Measurements from ENCODE around the gene DMRTB1.

DMRTB1 gene

GRCh38 chr1:53511933-53512806 lies 53.0 kb downstream of the DMRTB1 start:
- Histone ChIP-seq H3K4me1 (ENCODE audit: control insufficient read depth in 1 of 2, insufficient read depth in 1 of 2, low read depth in 1 of 2, low read length in 1 of 2) (no peaks in the 10 kb centered on the region), H3K27me3 (peaks cover 10% of the 10 kb centered on the region), H3K9me3 (no peaks in the 10 kb centered on the region), H3K27ac (no peak overlapping the region), H3K36me3 (no peaks in the 10 kb centered on the region), H3K4me3 (ENCODE audit: low read depth in 1 of 2, low read length in 1 of 2) (no peak overlapping the region)
- no peak for TF ChIP-seq CTCF (IDR thresholded peaks at IDR 0.05)

GRCh38 chr1:53512807-53513755 lies 53.9 kb downstream of the DMRTB1 start:
- no peak overlapping the region for H3K27ac ChIP-seq
- TF ChIP-seq CTCF (IDR thresholded peaks at IDR 0.05): no peak
- no peaks in the 10 kb centered on the region for H3K36me3 ChIP-seq
- no peak overlapping the region for H3K4me3 ChIP-seq (ENCODE audit: low read depth in 1 of 2, low read length in 1 of 2)
- H3K27me3 ChIP-seq: peaks cover 10% of the 10 kb centered on the region
- no peaks in the 10 kb centered on the region for H3K4me1 ChIP-seq (ENCODE audit: control insufficient read depth in 1 of 2, insufficient read depth in 1 of 2, low read depth in 1 of 2, low read length in 1 of 2)
- no peaks in the 10 kb centered on the region for H3K9me3 ChIP-seq

GRCh38 chr1:53513846-53514245 lies 54.6 kb downstream of the DMRTB1 start:
- Histone ChIP-seq H3K36me3 (no peaks in the 10 kb centered on the region), H3K27me3 (peaks cover 9% of the 10 kb centered on the region), H3K4me1 (ENCODE audit: control insufficient read depth in 1 of 2, insufficient read depth in 1 of 2, low read depth in 1 of 2, low read length in 1 of 2) (no peaks in the 10 kb centered on the region), H3K27ac (no peak overlapping the region), H3K4me3 (ENCODE audit: low read depth in 1 of 2, low read length in 1 of 2) (no peak overlapping the region), H3K9me3 (no peaks in the 10 kb centered on the region)
- no peak for TF ChIP-seq CTCF (IDR thresholded peaks at IDR 0.05)

GRCh38 chr1:53514436-53514835 lies 55.2 kb downstream of the DMRTB1 start:
- no peak for TF ChIP-seq CTCF (IDR thresholded peaks at IDR 0.05)
- H3K27ac ChIP-seq: no peak overlapping the region
- H3K4me1 ChIP-seq (ENCODE audit: control insufficient read depth in 1 of 2, insufficient read depth in 1 of 2, low read depth in 1 of 2, low read length in 1 of 2): no peaks in the 10 kb centered on the region
- no peak overlapping the region for H3K4me3 ChIP-seq (ENCODE audit: low read depth in 1 of 2, low read length in 1 of 2)
- peaks cover 3% of the 10 kb centered on the region for H3K27me3 ChIP-seq
- no peaks in the 10 kb centered on the region for H3K9me3 ChIP-seq
- no peaks in the 10 kb centered on the region for H3K36me3 ChIP-seq

GRCh38 chr1:53516181-53516580 lies 57.0 kb downstream of the DMRTB1 start:
- TF ChIP-seq CTCF (IDR thresholded peaks at IDR 0.05): no peak
- no peak overlapping the region for H3K4me3 ChIP-seq (ENCODE audit: low read depth in 1 of 2, low read length in 1 of 2)
- no peaks in the 10 kb centered on the region for H3K4me1 ChIP-seq (ENCODE audit: control insufficient read depth in 1 of 2, insufficient read depth in 1 of 2, low read depth in 1 of 2, low read length in 1 of 2)
- no peaks in the 10 kb centered on the region for H3K27me3 ChIP-seq
- no peaks in the 10 kb centered on the region for H3K9me3 ChIP-seq
- H3K36me3 ChIP-seq: no peaks in the 10 kb centered on the region
- H3K27ac ChIP-seq: no peak overlapping the region
